ENCODE data around the gene CLTCL1. TPM values are rescaled to one million over a fixed set of nuclear protein-coding genes. Genes with fewer than 3 reads are reported as not detected.

The CLTCL1 gene
- total RNA-seq, 1 experiment from 2014 or later = 7.1 TPM

DNA sequence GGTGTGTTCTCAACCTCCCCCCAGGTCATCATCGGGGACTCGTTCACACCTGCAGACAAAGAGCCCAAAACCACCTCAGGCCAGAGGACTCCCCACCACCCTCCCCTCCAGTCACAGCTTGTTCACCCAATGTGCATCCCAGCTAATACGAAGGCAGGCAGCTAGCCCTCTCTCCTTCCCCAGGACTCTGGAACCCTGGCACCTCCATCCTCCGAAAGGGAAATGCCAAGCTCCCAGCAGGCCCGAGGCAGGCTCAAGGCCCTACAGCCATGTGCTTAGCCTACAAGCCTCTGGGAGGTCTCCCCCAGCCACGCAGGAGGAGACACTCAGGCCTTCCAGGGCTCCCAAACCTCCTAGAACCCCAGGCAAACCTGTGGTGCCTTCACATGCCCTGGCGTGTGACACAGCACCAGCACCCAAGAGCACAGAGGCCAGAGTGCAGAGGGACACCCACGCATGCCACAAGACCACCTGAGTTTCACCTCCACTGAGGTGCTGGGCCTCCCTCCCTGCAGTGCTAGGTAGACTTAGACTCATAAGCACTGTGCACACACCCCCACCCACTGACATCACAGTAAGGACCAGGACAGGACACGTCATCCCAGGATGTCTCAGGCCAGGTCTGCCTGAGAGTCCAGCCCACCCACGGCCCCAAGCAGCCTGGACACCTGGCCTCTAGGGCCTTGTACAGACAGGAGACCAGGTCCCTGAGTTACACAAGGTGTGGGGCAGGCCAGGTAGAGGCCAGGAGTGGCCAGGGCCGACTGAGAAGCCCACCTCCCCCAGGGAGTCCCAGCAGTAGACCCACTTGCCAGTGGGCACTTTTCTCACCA lies 153.9 kb downstream of the CLTCL1 start:
- ATAC-seq = no peak
- Histone ChIP-seq H3K9ac (ENCODE audit: low read length) (no peak overlapping the region), H3K27me3 (ENCODE audit: insufficient read depth, low read length) (no peaks in the 10 kb centered on the region), H3K9me3 (ENCODE audit: control insufficient read depth in 1 of 2, insufficient read depth in 1 of 2, low read depth in 1 of 2, low read length in 2 of 2) (no peaks in the 10 kb centered on the region), H3K4me2 (ENCODE audit: low read length) (no peak overlapping the region), H4K20me1 (ENCODE audit: insufficient read depth) (no peaks in the 10 kb centered on the region), H3K36me3 (ENCODE audit: control insufficient read depth in 1 of 2, insufficient read depth in 2 of 2, low read length in 2 of 2) (peaks cover 37 to 47% of the 10 kb centered on the region in 2 experiments; a peak in 3 of 4 replicates), H3K4me1 (ENCODE audit: control insufficient read depth in 1 of 2, insufficient read depth in 2 of 2, low read length in 2 of 2) (no peaks in the 10 kb centered on the region), H3K79me2 (ENCODE audit: insufficient read depth, low read length) (peaks cover 5% of the 10 kb centered on the region; the same call in 1 of the 2 replicates), H3K9me2 (ENCODE audit: insufficient read depth) (no peaks in the 10 kb centered on the region), H3K4me3 (replicated peaks in 1 of 2; ENCODE audit: low read depth in 1 of 2, low read length in 2 of 2) (no peak overlapping the region), H3K27ac (ENCODE audit: low read depth, low read length) (no peak overlapping the region), H2AFZ (ENCODE audit: low read depth, low read length, poor library complexity, severe bottlenecking) (no peak overlapping the region)
- RAD21 ChIA-PET (ENCODE audit: low non-redundant PET in 1 of 2, low total read pairs in 2 of 2, uncharacterized antibody in 2 of 2, unreplicated experiment in 2 of 2) = no interaction called here
- CTCF ChIA-PET = no interaction called here
- intact Hi-C loops (cut with micrococcal nuclease) = no loop called here
- no TSS peak for BruUV-seq (replicated peaks)
- DNase-seq (ENCODE audit: low read depth, low spot score) = no peak
- TF ChIP-seq SP1 (IDR thresholded peaks at IDR 0.05; ENCODE audit: low read depth) (no peak), FOSL1 (IDR thresholded peaks at IDR 0.05; ENCODE audit: low read depth) (no peak), JUND (IDR thresholded peaks at IDR 0.05) (no peak), ELF1 (IDR thresholded peaks at IDR 0.05; ENCODE audit: borderline replicate concordance, low read depth) (no peak), ZFX (IDR thresholded peaks at IDR 0.05) (no peak), YY1 (IDR thresholded peaks at IDR 0.05; ENCODE audit: extremely low read depth, insufficient replicate concordance, low read depth, low read length) (no peak), POLR2A (IDR thresholded peaks at IDR 0.05; ENCODE audit: borderline replicate concordance, extremely low read depth, insufficient read depth, insufficient read length) (no peak), RAD21 (IDR thresholded peaks at IDR 0.05; ENCODE audit: low read depth) (no peak), EZH2 (IDR thresholded peaks at IDR 0.05) (no peak), SIN3A (IDR thresholded peaks at IDR 0.05; ENCODE audit: low read depth) (no peak), CTCF (IDR thresholded peaks at IDR 0.05 in 2 of 3, conservative IDR thresholded peaks at IDR 0.05 in 1 of 3; ENCODE audit: borderline replicate concordance in 1 of 3, insufficient read depth in 1 of 3, low read depth in 2 of 3, low read length in 2 of 3) (no peak), SRF (IDR thresholded peaks at IDR 0.05; ENCODE audit: low read depth) (no peak), ZBTB33 (IDR thresholded peaks at IDR 0.05; ENCODE audit: extremely low read depth, insufficient replicate concordance, low read length) (no peak), CEBPB (IDR thresholded peaks at IDR 0.05; ENCODE audit: low read depth) (no peak), POLR2AphosphoS5 (IDR thresholded peaks at IDR 0.05; ENCODE audit: low read depth, low read length) (no peak), TCF7L2 (IDR thresholded peaks at IDR 0.05; ENCODE audit: borderline replicate concordance, extremely low read depth, insufficient read depth, insufficient read length) (no peak)
- TF ChIP-seq, protein P1, sequence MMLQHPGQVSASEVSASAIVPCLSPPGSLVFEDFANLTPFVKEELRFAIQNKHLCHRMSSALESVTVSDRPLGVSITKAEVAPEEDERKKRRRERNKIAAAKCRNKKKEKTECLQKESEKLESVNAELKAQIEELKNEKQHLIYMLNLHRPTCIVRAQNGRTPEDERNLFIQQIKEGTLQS (IDR thresholded peaks at IDR 0.05) = no peak
- POLR2A ChIA-PET = no interaction called here
